H1 (cell line): Measurements from ENCODE around the gene SPAG16. TPM values are rescaled to one million over a fixed set of nuclear protein-coding genes. Genes with fewer than 3 reads are reported as not detected.

Source experiments
- CTCF ChIA-PET: fragments of 300-600 bp; sonication (Branson Sonifier 250); formaldehyde crosslinking; loops from one replicate; lab custom pipeline; 2021; ENCODE audit not compliant: partially characterized antibody; lab: Charles Lee
- POLR2A ChIA-PET: fragments of 300-600 bp; sonication (Branson Sonifier 250); formaldehyde crosslinking; loops from one replicate; lab custom pipeline; 2021; ENCODE audit warnings: inconsistent platforms; ENCODE audit not compliant: partially characterized antibody; lab: Charles Lee
- DNase-seq, 2 experiments: peaks; one replicate each; pipeline versions ENCODE4 v3.0.0 to v3.0.0-alpha.2; 2010 to 2022; ENCODE audit warnings: low spot score in 2 of 2, low read depth in 1 of 2, mixed read lengths in 1 of 2
- FAIRE-seq: peaks from 2 replicates; lab custom pipeline; 2011; peaks lifted over from hg19 to GRCh38; lab: Jason Lieb, UNC
- H2AFZ ChIP-seq: 2 replicates; pipeline ENCODE4 v1.8.1; 2012; ENCODE audit warnings: low read length, inconsistent platforms
- H2AK5ac ChIP-seq: 2 replicates; pipeline ENCODE4 v1.6.1; 2013; ENCODE audit warnings: low read depth, low read length
- H2BK120ac ChIP-seq: replicated peaks from 2 replicates; pipeline ENCODE3; 2013; ENCODE audit warnings: low read depth, low read length, inconsistent platforms
- H2BK12ac ChIP-seq: 2 replicates; pipeline ENCODE4 v1.6.1; 2013; ENCODE audit warnings: low read depth, low read length
- H2BK15ac ChIP-seq: 2 replicates; pipeline ENCODE4 v1.6.1; 2013; ENCODE audit warnings: low read length
- H2BK20ac ChIP-seq: 2 replicates; pipeline ENCODE4 v1.6.1; 2013; ENCODE audit warnings: low read length
- H2BK5ac ChIP-seq: 2 replicates; pipeline ENCODE4 v1.6.1; 2013; ENCODE audit warnings: low read depth, low read length
- H3K14ac ChIP-seq: 2 replicates; pipeline ENCODE4 v1.6.1; 2013; ENCODE audit warnings: inconsistent platforms; ENCODE audit not compliant: insufficient read length
- H3K18ac ChIP-seq: 2 replicates; pipeline ENCODE4 v1.6.1; 2013; ENCODE audit warnings: low read length; ENCODE audit errors: extremely low read depth
- H3K23ac ChIP-seq: 2 replicates; pipeline ENCODE4 v1.6.1; 2013; ENCODE audit warnings: inconsistent platforms; ENCODE audit not compliant: insufficient read length
- H3K23me2 ChIP-seq: 2 replicates; pipeline ENCODE4 v1.6.1; 2013; ENCODE audit warnings: low read depth, low read length
- H3K27ac ChIP-seq: 2 replicates; pipeline ENCODE4 v1.6.1; 2011; ENCODE audit warnings: low read depth, low read length, inconsistent platforms
- H3K27me3 ChIP-seq, 4 experiments: replicated peaks in 1 of 4; 1 replicate in 1 of 4; 2 replicates in 3 of 4; pipeline versions ENCODE4 v1.6.1 to v1.8.1; 2011 to 2013; ENCODE audit warnings: low read length in 3 of 4, mild to moderate bottlenecking in 3 of 4, inconsistent platforms in 2 of 4, mixed read lengths in 2 of 4, moderate library complexity in 1 of 4; ENCODE audit not compliant: control insufficient read depth in 3 of 4, insufficient read depth in 3 of 4; ENCODE audit errors: extremely low read depth in 1 of 4
- H3K36me3 ChIP-seq, 4 experiments: 2 replicates each; pipeline versions ENCODE4 v1.6.1 to v1.8.1; 2011 to 2013; ENCODE audit warnings: mild to moderate bottlenecking in 4 of 4, low read length in 3 of 4, moderate library complexity in 2 of 4, control low read depth in 1 of 4, inconsistent platforms in 1 of 4; ENCODE audit not compliant: insufficient read depth in 4 of 4, control insufficient read depth in 2 of 4
- H3K4ac ChIP-seq: replicated peaks from 2 replicates; pipeline ENCODE3; 2013; ENCODE audit warnings: low read length, low read depth, mixed read lengths, inconsistent platforms; ENCODE audit not compliant: insufficient read length
- H3K4me1 ChIP-seq, 4 experiments: replicated peaks in 1 of 4; 1 replicate in 1 of 4; 2 replicates in 3 of 4; pipeline versions ENCODE4 v1.6.1 to v1.8.1; 2011 to 2013; ENCODE audit warnings: low read length in 3 of 4, inconsistent platforms in 2 of 4, mixed read lengths in 1 of 4; ENCODE audit not compliant: insufficient read depth in 4 of 4, control insufficient read depth in 3 of 4
- H3K4me2 ChIP-seq, 2 experiments: 2 replicates each; pipeline versions ENCODE4 v1.6.1 to v1.8.1; 2011 to 2013; ENCODE audit warnings: low read depth in 2 of 2, low read length in 2 of 2, control low read depth in 1 of 2, inconsistent platforms in 1 of 2, mild to moderate bottlenecking in 1 of 2; ENCODE audit not compliant: insufficient read depth in 1 of 2
- H3K4me3 ChIP-seq, 4 experiments: fragments of 200-600, 300-600 bp in 1 of 4; sonication (generic), shearing (Covaris generic), sonication (Bioruptor Twin) in 1 of 4; 2 replicates each; pipeline versions ENCODE4 v1.5.1 to v1.8.1; 2011 to 2016; ENCODE audit warnings: low read length in 4 of 4, low read depth in 3 of 4, control low read depth in 2 of 4, inconsistent platforms in 2 of 4, mild to moderate bottlenecking in 2 of 4, mixed read lengths in 1 of 4, moderate library complexity in 1 of 4; ENCODE audit not compliant: insufficient read depth in 2 of 4; ENCODE audit errors: extremely low read depth in 1 of 4
- H3K56ac ChIP-seq: replicated peaks from 2 replicates; pipeline ENCODE3; 2013; ENCODE audit warnings: low read depth, mild to moderate bottlenecking, mixed read lengths, low read length, inconsistent platforms; ENCODE audit not compliant: insufficient read length
- H3K79me1 ChIP-seq: 2 replicates; pipeline ENCODE4 v1.6.1; 2013; ENCODE audit warnings: low read depth, low read length, control low read depth
- H3K79me2 ChIP-seq, 2 experiments: 2 replicates each; pipeline versions ENCODE4 v1.6.1 to v1.8.1; 2012 to 2013; ENCODE audit warnings: low read length in 2 of 2, mild to moderate bottlenecking in 2 of 2, inconsistent platforms in 1 of 2; ENCODE audit not compliant: insufficient read depth in 2 of 2, control insufficient read depth in 1 of 2
- H3K9ac ChIP-seq, 4 experiments: replicated peaks in 1 of 4; 1 replicate in 1 of 4; 2 replicates in 3 of 4; pipeline versions ENCODE4 v1.6.1 to v1.8.1; 2011 to 2013; ENCODE audit warnings: low read depth in 3 of 4, low read length in 3 of 4, control low read depth in 2 of 4, mild to moderate bottlenecking in 2 of 4, moderate library complexity in 2 of 4, inconsistent platforms in 1 of 4; ENCODE audit errors: extremely low read depth in 1 of 4
- H3K9me3 ChIP-seq, 2 experiments: 2 replicates each; pipeline versions ENCODE4 v1.6.1 to v1.8.1; 2012 to 2013; ENCODE audit warnings: mild to moderate bottlenecking in 2 of 2, moderate library complexity in 2 of 2, control low read depth in 1 of 2, inconsistent platforms in 1 of 2, low read depth in 1 of 2, low read length in 1 of 2, mixed read lengths in 1 of 2; ENCODE audit not compliant: insufficient read depth in 2 of 2
- H4K20me1 ChIP-seq, 2 experiments: replicated peaks in 1 of 2; 2 replicates each; pipeline versions ENCODE3 to v1.8.1; 2011 to 2013; ENCODE audit warnings: inconsistent platforms in 2 of 2, low read length in 2 of 2, mild to moderate bottlenecking in 1 of 2; ENCODE audit not compliant: insufficient read depth in 2 of 2, control insufficient read depth in 1 of 2
- H4K5ac ChIP-seq: 2 replicates; pipeline ENCODE4 v1.6.1; 2013; ENCODE audit warnings: low read length, low read depth, mixed read lengths, inconsistent platforms; ENCODE audit not compliant: insufficient read length
- H4K8ac ChIP-seq: 2 replicates; pipeline ENCODE4 v1.8.0; 2013; ENCODE audit warnings: mild to moderate bottlenecking, moderate library complexity, low read length, inconsistent platforms; ENCODE audit not compliant: insufficient read depth; ENCODE audit errors: extremely low read depth
- H4K91ac ChIP-seq: replicated peaks from 2 replicates; pipeline ENCODE3; 2013; ENCODE audit warnings: low read length, mixed read lengths, inconsistent platforms; ENCODE audit not compliant: insufficient read length
- BACH1 ChIP-seq: IDR thresholded peaks from 2 replicates; pipeline ENCODE4 v1.6.1; 2012; ENCODE audit warnings: low read length, improper control_type of control experiment
- BRCA1 ChIP-seq: IDR thresholded peaks from 2 replicates; pipeline ENCODE4 v1.6.1; 2012; ENCODE audit warnings: low read depth, low read length, improper control_type of control experiment
- CHD1 ChIP-seq: IDR thresholded peaks from 2 replicates; pipeline ENCODE4 v1.6.1; 2012; ENCODE audit warnings: low read depth, low read length, improper control_type of control experiment
- EGR1 ChIP-seq: IDR thresholded peaks from 2 replicates; pipeline ENCODE4 v1.6.1; 2011; ENCODE audit warnings: low read depth, low read length, borderline replicate concordance
- GTF2F1 ChIP-seq: IDR thresholded peaks from 2 replicates; pipeline ENCODE4 v1.6.1; 2012; ENCODE audit warnings: low read depth, low read length, improper control_type of control experiment, borderline replicate concordance
- HDAC6 ChIP-seq: IDR thresholded peaks from one replicate; pipeline ENCODE4 v1.7.1; 2012; ENCODE audit warnings: low read depth, mild to moderate bottlenecking, inconsistent platforms, low read length, moderate library complexity
- KDM4A ChIP-seq: IDR thresholded peaks from one replicate; pipeline ENCODE4 v1.7.1; 2012; ENCODE audit warnings: low read depth, mild to moderate bottlenecking, moderate library complexity, low read length, inconsistent platforms; ENCODE audit not compliant: severe bottlenecking
- KDM5A ChIP-seq: fragments of 200-600 bp; IDR thresholded peaks from 2 replicates; pipeline ENCODE4 v1.7.1; 2012; ENCODE audit warnings: mild to moderate bottlenecking, low read length, inconsistent platforms, mixed read lengths
- RFX5 ChIP-seq: IDR thresholded peaks from 2 replicates; pipeline ENCODE4 v1.6.1; 2011; ENCODE audit warnings: low read depth, low read length, improper control_type of control experiment, borderline replicate concordance
- SP2 ChIP-seq: IDR thresholded peaks from 2 replicates; pipeline ENCODE4 v1.6.1; 2012; ENCODE audit warnings: mild to moderate bottlenecking, low read length, inconsistent platforms
- TBP ChIP-seq: IDR thresholded peaks from 2 replicates; pipeline ENCODE4 v1.6.1; 2011; ENCODE audit warnings: low read depth, low read length, improper control_type of control experiment
- TEAD4 ChIP-seq: IDR thresholded peaks from 2 replicates; pipeline ENCODE4 v1.6.1; 2012; ENCODE audit warnings: low read depth, low read length, inconsistent platforms, mixed read lengths
- whole genome bisulfite sequencing, 2 experiments: shearing (Covaris generic) in 1 of 2; methylation state at CpG; one replicate each; pipeline versions ENCODE4 v1.1.6 to v1.1.7; 2013 to 2015; ENCODE audit warnings: low lambda C conversion rate in 2 of 2, mixed read lengths in 2 of 2, inconsistent platforms in 1 of 2, low coverage in 1 of 2, missing lambda C conversion rate in 1 of 2; ENCODE audit not compliant: insufficient replicate concordance in 2 of 2, insufficient coverage in 1 of 2, insufficient read length in 1 of 2; ENCODE audit errors: extremely low coverage in 1 of 2, missing lambda C conversion rate in 1 of 2; 5-methylcytosine and 5-hydroxymethylcytosine counted together
- polyA plus RNA-seq, 7 experiments: library from polyadenylated mRNA; depleted of rRNA in 3 of 7; stranded (reverse) in 5 of 7; unstranded in 2 of 7; fragments of >200 nt in 5 of 7; fragments of 200-250 nt in 2 of 7; gene quantifications; 1 replicate in 5 of 7; 2 replicates in 1 of 7; 4 replicates in 1 of 7; pipeline versions ENCODE4 v1.2.1 to v1.2.3, GENCODE V29; 2011 to 2013; ENCODE audit warnings: missing spikeins in 2 of 7, mixed read lengths in 2 of 7
- total RNA-seq: library from RNA; stranded (reverse); fragmentation: NEBNext Ultra II Directional; extraction: Animal tissue kit (Norgen Biotek cat#: 25700); gene quantifications from 2 replicates; pipeline ENCODE4 v1.2.1, GENCODE V29; 2021
- TF ChIP-seq, protein P1 (sequence below): IDR thresholded peaks from 2 replicates; pipeline ENCODE4 v1.6.1; 2011; ENCODE audit warnings: low read length, improper control_type of control experiment

Gene SPAG16
- total and polyA plus RNA-seq, 2 of the 8 experiments (the other 6 are each of a cell fraction or from before 2014, with no cell fraction given) = 6.0 to 14.9 TPM

- no peak overlapping the region for H3K4ac ChIP-seq
- no peak overlapping the region for H3K4me2 ChIP-seq
- no peaks in the 10 kb centered on the region for H3K4me1 ChIP-seq
Observed at GRCh38 chr2:213766465-213766901, 482.2 kb downstream of the SPAG16 start.

More at GRCh38 chr2:213766465-213766901, 482.2 kb downstream of the SPAG16 start:
- H3K9me3 ChIP-seq = no peaks in the 10 kb centered on the region
- no peak overlapping the region for H2AK5ac ChIP-seq
- DNase-seq (no peak), FAIRE-seq (no peak)
- no peak overlapping the region for H4K91ac ChIP-seq
- H3K79me1 ChIP-seq = no peaks in the 10 kb centered on the region
- no peaks in the 10 kb centered on the region for H4K20me1 ChIP-seq
- no peak overlapping the region for H3K27ac ChIP-seq
- H3K23ac ChIP-seq = no peak overlapping the region
- POLR2A ChIA-PET = no interaction called here
- no peak overlapping the region for H2BK15ac ChIP-seq
- H2BK20ac ChIP-seq = no peak overlapping the region
- H3K36me3 ChIP-seq = no peaks in the 10 kb centered on the region
- no peak overlapping the region for H3K56ac ChIP-seq
- WGBS, 2 experiments = 96% methylated on average over 3 of the region's 3 CpGs; no CpG with 5 or more reads in 1 of the 2 experiments
- H3K18ac ChIP-seq = no peak overlapping the region
- peak overlapping the region; percentile 96 for H2AFZ ChIP-seq
- H4K8ac ChIP-seq = no peak overlapping the region
- H3K4me3 ChIP-seq = no peak overlapping the region
- no peak overlapping the region for H4K5ac ChIP-seq
- no peak overlapping the region for H3K14ac ChIP-seq
- H2BK12ac ChIP-seq = no peak overlapping the region
- H3K23me2 ChIP-seq = no peaks in the 10 kb centered on the region
- CTCF ChIA-PET = interaction anchor here (0.9 kb wide), 1 partner anchor 43 kb away, joined by 4 read pairs; no protein-coding TSS in a partner anchor
- TF ChIP-seq KDM5A (no peak), TBP (no peak), KDM4A (no peak), BRCA1 (no peak), TEAD4 (no peak), EGR1 (no peak), HDAC6 (no peak), GTF2F1 (no peak), BACH1 (no peak), SP2 (no peak), CHD1 (no peak), RFX5 (no peak)
- TF ChIP-seq, protein P1, sequence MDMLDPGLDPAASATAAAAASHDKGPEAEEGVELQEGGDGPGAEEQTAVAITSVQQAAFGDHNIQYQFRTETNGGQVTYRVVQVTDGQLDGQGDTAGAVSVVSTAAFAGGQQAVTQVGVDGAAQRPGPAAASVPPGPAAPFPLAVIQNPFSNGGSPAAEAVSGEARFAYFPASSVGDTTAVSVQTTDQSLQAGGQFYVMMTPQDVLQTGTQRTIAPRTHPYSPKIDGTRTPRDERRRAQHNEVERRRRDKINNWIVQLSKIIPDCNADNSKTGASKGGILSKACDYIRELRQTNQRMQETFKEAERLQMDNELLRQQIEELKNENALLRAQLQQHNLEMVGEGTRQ = no peak
- no peak overlapping the region for H3K9ac ChIP-seq
- H2BK5ac ChIP-seq = no peak overlapping the region
- no peaks in the 10 kb centered on the region for H3K27me3 ChIP-seq
- no peaks in the 10 kb centered on the region for H3K79me2 ChIP-seq
- no peak overlapping the region for H2BK120ac ChIP-seq
